AG10803 (cell line): ENCODE data around the gene ASB4.

ENCODE experiments used
- DNase-seq: peaks from one replicate; pipeline ENCODE4 v3.0.0; 2010; ENCODE audit warnings: low read depth
- H3K4me3 ChIP-seq: 2 replicates; pipeline ENCODE4 v1.5.1; 2011; ENCODE audit warnings: mild to moderate bottlenecking, low read length, control low read depth
- TF ChIP-seq, protein P1 (sequence below): conservative IDR thresholded peaks from 2 replicates; pipeline ENCODE4 v1.5.1; 2011; ENCODE audit warnings: mild to moderate bottlenecking, low read length, control low read depth, inconsistent platforms

Gene ASB4

DNA sequence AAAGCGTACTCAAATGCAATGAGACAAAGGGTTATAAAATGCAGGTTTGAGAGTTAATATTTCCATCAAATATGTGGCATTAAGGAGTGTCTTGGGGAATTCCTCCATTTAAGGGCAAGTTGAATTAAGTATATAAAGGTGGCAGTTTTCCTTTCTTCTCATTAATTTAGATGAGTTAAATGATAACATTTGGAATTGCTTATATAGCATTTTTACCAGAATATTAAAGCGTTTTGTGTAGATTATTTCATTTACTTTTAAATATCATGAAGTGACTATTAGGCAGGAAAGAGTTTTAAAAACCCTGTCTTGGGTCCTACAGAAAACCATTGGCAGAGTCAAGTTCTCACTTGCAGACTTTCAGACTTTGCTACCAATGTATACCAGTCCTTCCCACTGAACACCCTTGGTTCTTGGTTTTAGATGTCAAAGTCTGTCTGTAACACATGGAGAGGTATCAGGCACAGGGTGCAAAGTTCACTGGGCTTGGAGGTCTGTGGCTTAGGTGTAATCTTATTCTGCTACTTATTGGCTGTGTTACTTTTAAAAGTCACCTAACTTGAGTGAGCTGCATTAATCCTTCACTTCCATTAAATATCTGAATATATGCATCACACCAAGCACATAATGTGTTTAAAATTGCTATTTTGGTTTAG, 51.0 kb downstream of the ASB4 start:
- TF ChIP-seq, protein P1, sequence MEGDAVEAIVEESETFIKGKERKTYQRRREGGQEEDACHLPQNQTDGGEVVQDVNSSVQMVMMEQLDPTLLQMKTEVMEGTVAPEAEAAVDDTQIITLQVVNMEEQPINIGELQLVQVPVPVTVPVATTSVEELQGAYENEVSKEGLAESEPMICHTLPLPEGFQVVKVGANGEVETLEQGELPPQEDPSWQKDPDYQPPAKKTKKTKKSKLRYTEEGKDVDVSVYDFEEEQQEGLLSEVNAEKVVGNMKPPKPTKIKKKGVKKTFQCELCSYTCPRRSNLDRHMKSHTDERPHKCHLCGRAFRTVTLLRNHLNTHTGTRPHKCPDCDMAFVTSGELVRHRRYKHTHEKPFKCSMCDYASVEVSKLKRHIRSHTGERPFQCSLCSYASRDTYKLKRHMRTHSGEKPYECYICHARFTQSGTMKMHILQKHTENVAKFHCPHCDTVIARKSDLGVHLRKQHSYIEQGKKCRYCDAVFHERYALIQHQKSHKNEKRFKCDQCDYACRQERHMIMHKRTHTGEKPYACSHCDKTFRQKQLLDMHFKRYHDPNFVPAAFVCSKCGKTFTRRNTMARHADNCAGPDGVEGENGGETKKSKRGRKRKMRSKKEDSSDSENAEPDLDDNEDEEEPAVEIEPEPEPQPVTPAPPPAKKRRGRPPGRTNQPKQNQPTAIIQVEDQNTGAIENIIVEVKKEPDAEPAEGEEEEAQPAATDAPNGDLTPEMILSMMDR = no peak
- no peak for DNase-seq
- no peak overlapping the region for H3K4me3 ChIP-seq

DNA sequence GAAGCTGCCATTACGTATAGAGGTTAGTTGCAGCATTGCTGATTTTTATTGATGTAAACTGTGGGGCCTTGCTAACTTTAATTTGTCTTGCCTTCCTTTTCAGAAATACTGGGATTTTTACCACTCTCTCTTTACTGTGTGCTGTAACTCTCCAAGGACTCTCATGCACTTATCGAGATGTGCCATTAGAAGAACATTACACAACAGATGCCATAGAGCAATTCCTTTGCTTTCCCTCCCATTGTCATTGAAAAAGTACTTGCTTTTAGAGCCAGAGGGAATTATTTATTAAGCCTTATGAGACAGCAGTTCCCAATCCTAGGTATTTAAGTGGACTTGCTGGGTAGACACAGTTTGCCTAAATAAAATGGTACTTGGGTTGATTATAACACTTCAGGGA, 51.7 kb downstream of the ASB4 start:
- no peak for DNase-seq
- TF ChIP-seq, protein P1 = no peak
- H3K4me3 ChIP-seq = no peak overlapping the region

DNA sequence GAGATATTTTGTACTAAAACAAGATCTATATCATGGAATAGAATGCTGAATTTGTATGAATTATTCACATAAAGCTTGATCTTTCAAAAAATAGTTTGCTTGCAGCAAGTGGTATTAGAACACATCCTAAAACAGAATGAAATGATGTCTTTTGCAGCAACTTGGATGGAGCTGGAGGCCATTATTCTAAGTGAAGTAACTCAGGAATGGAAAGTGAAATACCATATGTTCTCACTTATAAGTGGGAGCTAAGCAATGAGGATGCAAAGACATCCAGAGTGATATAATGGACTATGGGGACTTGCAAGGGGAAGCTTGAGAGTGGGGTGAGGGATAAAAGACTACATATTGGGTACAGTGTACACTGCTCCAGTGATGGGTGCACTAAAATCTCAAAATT, 53.7 kb downstream of the ASB4 start:
- no peak overlapping the region for H3K4me3 ChIP-seq
- DNase-seq = no peak
- TF ChIP-seq, protein P1 = no peak

DNA sequence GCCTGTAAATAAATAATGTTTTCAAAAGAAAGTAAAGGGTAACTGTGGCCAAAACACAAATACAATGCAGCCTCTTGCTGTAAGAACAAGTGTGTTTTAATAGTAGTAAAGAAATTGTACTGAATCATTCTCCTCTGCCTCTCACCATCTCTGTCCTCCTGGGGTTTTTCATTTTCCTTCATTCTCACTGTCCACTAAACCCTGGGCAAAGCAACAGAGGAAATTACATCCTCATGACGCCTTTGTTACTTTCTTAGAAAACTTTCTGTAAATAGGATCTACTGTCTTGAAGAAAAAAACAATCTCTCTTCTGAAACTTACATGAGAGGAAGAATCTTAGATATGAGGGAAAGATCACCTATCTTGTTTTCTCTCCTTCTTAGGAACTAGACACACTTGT, 54.6 kb downstream of the ASB4 start:
- TF ChIP-seq, protein P1 = no peak
- DNase-seq = no peak

DNA sequence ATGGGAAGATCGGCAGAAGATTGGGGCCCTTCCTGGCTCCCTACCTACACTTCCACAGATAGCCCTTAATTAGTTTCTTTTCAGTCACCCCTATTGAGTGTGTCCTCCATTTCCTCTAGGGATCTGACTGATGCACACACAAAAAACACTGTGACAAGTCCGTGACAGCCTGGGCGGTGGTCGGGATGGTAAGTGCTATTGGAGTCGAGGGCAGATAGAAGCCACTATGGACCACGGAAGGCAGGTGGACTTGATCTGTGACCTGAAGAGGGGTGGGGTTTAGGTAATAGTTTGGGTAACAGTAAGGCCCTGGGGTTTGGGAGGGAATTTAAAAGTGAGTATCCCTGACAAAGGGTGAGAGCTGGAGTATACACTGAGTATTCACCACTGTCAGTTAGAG, 57.6 kb downstream of the ASB4 start:
- TF ChIP-seq, protein P1 = no peak
- no peak overlapping the region for H3K4me3 ChIP-seq
- no peak for DNase-seq

More for the DNA sequence above, 54.6 kb downstream of the ASB4 start:
- no peak overlapping the region for H3K4me3 ChIP-seq

DNA sequence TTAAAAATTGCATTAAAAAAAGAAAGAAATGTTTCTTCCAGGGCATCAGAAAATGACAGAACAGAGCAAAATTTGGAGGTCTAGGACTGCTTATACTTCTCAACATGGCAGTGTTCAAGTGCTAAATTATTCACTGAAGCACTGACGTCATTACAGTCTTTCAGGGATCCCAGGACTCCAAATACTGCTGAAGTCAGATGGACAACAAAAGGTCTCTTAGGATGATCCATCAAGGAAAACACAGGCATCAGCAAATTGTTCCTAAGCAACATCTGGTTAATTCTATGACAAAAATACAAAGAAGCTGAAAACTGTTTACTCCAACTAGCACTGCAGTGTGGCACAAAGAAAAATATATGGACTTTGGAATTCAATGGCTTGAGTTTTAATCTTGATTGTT, 58.4 kb downstream of the ASB4 start:
- TF ChIP-seq, protein P1 = no peak
- no peak for DNase-seq
- H3K4me3 ChIP-seq = no peak overlapping the region

DNA sequence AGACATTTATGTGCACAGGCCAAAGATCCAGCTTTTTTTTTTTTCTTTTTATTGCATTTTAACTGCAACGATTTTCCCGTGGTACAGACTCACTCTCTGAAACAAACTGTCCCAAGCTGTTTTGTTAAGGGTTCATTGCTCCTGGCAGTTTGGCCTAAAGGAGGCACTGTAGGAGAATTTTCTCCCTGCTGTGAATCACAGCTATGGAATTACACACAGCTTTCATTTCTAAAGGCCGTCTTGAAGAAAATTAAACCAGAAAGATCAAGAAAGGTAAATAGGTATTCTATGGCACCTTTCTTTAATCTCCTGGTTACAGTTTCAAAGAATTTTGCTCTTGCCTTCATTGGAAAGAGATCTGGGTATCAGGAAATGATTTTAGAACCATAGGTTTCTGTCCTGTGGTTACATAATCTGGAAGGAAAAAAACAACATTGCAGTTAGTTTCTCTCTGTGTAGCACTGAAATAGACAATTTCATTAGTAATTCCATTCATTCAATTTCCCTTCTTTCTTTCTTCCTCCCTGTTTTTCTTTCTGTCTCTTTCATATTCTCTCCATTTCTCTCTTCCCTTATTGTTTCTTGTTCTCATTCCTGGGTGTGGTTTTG, 59.4 kb downstream of the ASB4 start:
- H3K4me3 ChIP-seq = peak overlapping the region; percentile 53
- TF ChIP-seq, protein P1 = peak; percentile 91
- DNase-seq = peak; percentile 66
